ENCODE measurements around the gene CNN2.

Gene CNN2

GRCh38 chr19:995051-995827 is 31.2 kb upstream of the CNN2 start:
- DNase-seq (ENCODE audit: low read depth), result no peak

DNA sequence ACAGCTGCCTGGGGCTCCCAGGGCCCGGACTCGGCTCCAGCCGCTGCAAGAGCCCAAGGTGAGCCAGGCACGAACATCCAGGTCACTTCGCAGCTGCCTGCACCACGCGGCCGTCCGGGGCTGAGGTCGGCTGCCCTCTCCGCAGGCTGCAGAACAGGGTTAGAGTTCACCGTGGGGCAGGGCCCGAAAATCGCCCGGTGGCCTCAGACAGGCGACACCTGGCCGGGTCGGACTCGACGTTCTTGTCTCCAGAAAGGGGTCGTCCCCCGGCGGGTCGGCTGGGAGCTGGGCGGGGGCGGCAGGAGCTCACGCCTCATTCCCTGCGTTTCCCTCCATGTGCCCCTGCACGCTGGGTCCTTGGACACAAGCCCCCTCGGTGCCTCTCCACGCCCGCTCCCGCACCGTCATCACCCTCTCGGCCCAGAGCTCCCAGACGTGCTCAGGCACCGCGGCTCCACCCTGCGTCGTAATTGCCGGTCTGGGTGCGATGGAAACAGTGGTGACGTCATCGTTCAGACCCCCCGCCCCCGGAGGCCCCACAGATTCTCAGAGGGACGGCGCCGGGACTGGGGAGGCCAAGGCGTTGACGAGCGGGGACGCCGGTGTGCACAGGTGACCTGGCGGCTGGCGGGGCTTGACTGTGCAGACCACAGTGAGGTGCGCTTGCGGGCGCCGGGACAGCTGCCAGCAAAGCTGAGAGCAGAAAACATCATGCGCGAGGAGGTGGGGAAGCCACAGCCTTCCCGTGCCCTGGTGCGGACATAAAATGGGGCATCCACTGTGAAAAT is 30.2 kb upstream of the CNN2 start:
- no peak for DNase-seq (ENCODE audit: low read depth)

- no peak for DNase-seq (ENCODE audit: low read depth)
These were observed 28.3 kb upstream of the CNN2 start for GRCh38 chr19:998064-998463.

- no peak for DNase-seq (ENCODE audit: low read depth)
These were observed 27.1 kb upstream of the CNN2 start for GRCh38 chr19:999379-999719.

DNA sequence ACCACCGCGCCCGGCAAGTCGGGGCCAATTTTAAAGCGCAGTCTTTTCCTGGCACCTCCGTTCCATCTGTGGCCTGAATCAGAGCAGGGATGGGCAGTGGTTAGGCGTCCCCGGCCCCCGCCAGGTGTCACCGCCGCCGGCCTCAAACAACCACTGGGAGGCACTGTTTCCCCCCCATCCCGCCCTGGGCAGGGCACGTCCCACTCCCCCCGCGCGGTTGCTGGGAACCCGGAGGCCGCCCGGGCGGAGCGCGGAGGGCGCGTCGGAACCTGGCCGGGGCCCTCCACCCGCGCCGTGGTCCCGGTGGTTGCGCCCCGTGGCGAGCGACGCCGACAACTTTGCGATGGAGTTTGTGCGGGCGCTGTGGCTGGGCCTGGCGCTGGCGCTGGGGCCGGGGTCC is 26.3 kb upstream of the CNN2 start, which contains the start of gene GRIN3B:
GRIN3B (plus strand) TSS at position 325 of the 400 bp plus-strand sequence; CDS start at position 344, 19 bp downstream.
- DNase-seq (ENCODE audit: low read depth), result no peak

DNA sequence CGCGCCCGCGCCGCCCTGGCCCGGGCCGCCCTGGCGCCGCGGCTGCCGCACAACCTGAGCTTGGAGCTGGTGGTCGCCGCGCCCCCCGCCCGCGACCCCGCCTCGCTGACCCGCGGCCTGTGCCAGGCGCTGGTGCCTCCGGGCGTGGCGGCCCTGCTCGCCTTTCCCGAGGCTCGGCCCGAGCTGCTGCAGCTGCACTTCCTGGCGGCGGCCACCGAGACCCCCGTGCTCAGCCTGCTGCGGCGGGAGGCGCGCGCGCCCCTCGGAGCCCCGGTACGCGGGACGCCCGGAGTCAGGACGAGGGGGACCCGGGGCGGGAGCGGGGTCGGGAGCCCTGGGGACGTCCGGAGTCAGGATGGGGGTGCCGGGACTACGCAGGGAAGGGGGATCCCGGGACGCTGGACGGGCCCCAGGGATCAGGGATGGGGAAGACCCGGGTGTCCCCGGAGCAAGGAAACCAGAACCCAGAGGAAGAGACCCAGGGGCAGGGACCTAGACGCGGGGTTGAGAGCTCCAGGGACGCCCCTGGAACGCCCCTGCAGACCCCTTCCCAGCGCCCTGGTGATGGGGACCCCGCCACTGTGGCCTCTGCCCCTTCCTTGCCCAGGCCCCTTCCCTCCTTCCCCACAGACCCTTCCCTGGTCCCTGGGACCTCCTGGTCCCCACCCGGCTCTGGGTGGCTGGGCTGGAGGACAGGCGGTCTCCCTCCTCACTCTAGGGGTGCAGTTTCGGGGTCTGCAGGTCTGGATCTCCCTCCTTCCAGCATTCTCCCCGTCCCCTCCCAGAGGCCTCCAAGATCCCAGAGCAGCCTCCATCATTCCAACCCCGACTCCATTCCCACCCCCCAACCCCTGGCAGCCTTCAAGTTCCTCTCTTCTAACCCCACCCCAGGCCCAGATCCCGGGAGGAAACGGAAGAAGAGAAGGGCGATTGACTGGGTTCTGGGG is 25.5 kb upstream of the CNN2 start:
- no peak for DNase-seq (ENCODE audit: low read depth)

- peak; percentile 54 for DNase-seq (ENCODE audit: low read depth)
These were observed 24.8 kb upstream of the CNN2 start for GRCh38 chr19:1001538-1002166.

DNA sequence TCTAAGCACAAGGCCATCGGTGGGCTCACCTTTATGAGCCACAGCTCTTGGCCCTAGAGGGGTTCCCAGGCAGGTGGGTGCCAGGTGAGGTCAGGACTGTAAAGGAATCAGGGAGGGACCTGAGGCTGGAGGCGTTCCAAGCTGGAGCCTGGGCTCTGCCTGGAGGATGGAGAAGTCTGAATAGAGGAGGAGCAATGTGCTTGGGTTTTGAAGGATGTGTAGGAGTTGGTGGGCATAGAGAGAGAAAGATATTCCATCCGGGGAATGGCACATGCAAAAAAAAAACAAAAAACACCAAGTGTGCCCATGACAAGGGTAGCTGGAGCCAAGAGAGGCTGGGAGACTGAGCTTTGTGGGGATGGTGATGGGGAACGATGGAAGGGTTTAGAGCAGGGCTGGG is 23.8 kb upstream of the CNN2 start:
- no peak for DNase-seq (ENCODE audit: low read depth)

- DNase-seq (ENCODE audit: low read depth), result no peak
These were observed 23.1 kb upstream of the CNN2 start for GRCh38 chr19:1003283-1003682.

DNA sequence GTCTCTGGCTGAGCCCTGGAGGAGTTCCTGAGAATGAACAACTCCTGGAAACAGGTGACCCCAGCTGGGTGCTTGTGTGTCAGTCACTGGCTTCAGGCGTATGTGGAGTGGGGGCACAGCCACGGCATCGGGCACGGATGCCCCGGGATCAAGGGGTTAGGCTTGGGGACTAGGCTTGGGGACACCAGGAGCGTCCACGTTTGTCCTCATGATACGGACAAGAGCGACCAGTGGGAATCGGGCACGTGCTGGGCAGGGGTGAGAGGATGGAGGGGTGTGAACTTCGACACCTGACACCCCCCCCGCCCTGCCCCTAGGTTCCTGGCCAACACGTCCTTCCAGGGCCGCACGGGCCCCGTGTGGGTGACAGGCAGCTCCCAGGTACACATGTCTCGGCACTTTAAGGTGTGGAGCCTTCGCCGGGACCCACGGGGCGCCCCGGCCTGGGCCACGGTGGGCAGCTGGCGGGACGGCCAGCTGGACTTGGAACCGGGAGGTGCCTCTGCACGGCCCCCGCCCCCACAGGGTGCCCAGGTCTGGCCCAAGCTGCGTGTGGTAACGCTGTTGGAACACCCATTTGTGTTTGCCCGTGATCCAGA is 22.1 kb upstream of the CNN2 start:
- DNase-seq (ENCODE audit: low read depth), result no peak

- no peak for DNase-seq (ENCODE audit: low read depth)
These were observed 21.4 kb upstream of the CNN2 start for GRCh38 chr19:1004803-1005664.

- DNase-seq (ENCODE audit: low read depth), result no peak
These were observed 19.6 kb upstream of the CNN2 start for GRCh38 chr19:1006711-1007398.

GRCh38 chr19:1007399-1008251 is 18.8 kb upstream of the CNN2 start:
- no peak for DNase-seq (ENCODE audit: low read depth)

GRCh38 chr19:1008268-1009040 is 18.0 kb upstream of the CNN2 start:
- DNase-seq (ENCODE audit: low read depth), result no peak

- no peak for DNase-seq (ENCODE audit: low read depth)
These were observed 17.1 kb upstream of the CNN2 start for GRCh38 chr19:1009041-1009980.

GRCh38 chr19:1009981-1010538 is 16.3 kb upstream of the CNN2 start:
- DNase-seq (ENCODE audit: low read depth), result no peak

Data from stimulated activated CD8-positive, alpha-beta memory T cell treated with anti-CD3 and anti-CD28 coated beads, Interleukin-15, amount 100 ng/mL, for 1 hour (primary cell).